Fibroblast of skin of left quadriceps (primary cell): Measurements from ENCODE around the gene AKAP5.

Source experiments
- DNase-seq, 2 experiments: peaks; one replicate each; pipeline ENCODE4 v3.0.0-alpha.2; 2013; ENCODE audit warnings: low read depth in 2 of 2

The AKAP5 gene

GRCh38 chr14:64459405-64460136 is 5.7 kb upstream of the AKAP5 start:
- no peak for DNase-seq

GRCh38 chr14:64461221-64461620 is 4.1 kb upstream of the AKAP5 start:
- DNase-seq = no peak

- DNase-seq = no peak
Observed at GRCh38 chr14:64463195-64463594, 2.1 kb upstream of the AKAP5 start.

GRCh38 chr14:64463873-64464272 is 1.4 kb upstream of the AKAP5 start:
- no peak for DNase-seq

GRCh38 chr14:64464651-64465050 is 648 bp upstream of the AKAP5 start:
- DNase-seq = no peak

GRCh38 chr14:64465831-64466554 is 694 bp downstream of the AKAP5 start:
- peak; percentile 29 to 38 for DNase-seq

- no peak for DNase-seq
Observed at GRCh38 chr14:64467101-64467500, 1.8 kb downstream of the AKAP5 start.

- DNase-seq = no peak
Observed at GRCh38 chr14:64467566-64467965, 2.3 kb downstream of the AKAP5 start.

GRCh38 chr14:64468451-64468850 is 3.2 kb downstream of the AKAP5 start:
- no peak for DNase-seq

- no peak for DNase-seq
Observed at GRCh38 chr14:64474041-64474440, 8.7 kb downstream of the AKAP5 start.

- DNase-seq = no peak
Observed at GRCh38 chr14:64474698-64475097, 9.4 kb downstream of the AKAP5 start.

GRCh38 chr14:64475585-64476273 is 10.4 kb downstream of the AKAP5 start:
- no peak for DNase-seq

- no peak for DNase-seq
Observed at GRCh38 chr14:64476438-64476837, 11.1 kb downstream of the AKAP5 start.

- DNase-seq = no peak
Observed at GRCh38 chr14:64478634-64479250, 13.4 kb downstream of the AKAP5 start.

GRCh38 chr14:64488590-64489099 is 23.3 kb downstream of the AKAP5 start:
- DNase-seq = no peak

GRCh38 chr14:64491637-64492036 is 26.3 kb downstream of the AKAP5 start:
- no peak for DNase-seq

GRCh38 chr14:64493455-64493854 is 28.2 kb downstream of the AKAP5 start:
- no peak for DNase-seq

- DNase-seq = no peak
Observed at GRCh38 chr14:64495252-64495651, 30.0 kb downstream of the AKAP5 start.

- DNase-seq = no peak
Observed at GRCh38 chr14:64496764-64497163, 31.5 kb downstream of the AKAP5 start.

GRCh38 chr14:64500088-64500487 is 34.8 kb downstream of the AKAP5 start:
- no peak for DNase-seq

GRCh38 chr14:64501411-64502171 is 36.3 kb downstream of the AKAP5 start:
- DNase-seq = peak; percentile 18 to 37
